Stimulated activated CD4-positive, alpha-beta T cell treated with anti-CD3 and anti-CD28 coated beads, Interleukin-1b, Interleukin-23, amount 100 ng/mL, for 48 hours (primary cell): Measurements from ENCODE around the gene OGG1.

Experiments used
- DNase-seq: peaks from one replicate; pipeline ENCODE4 v3.0.0-alpha.2; 2020

Gene OGG1

GRCh38 chr3:9749645-9750555, at the start of gene OGG1:
Gene OGG1 (plus strand): TSS chr3:9749952. CDS start chr3:9750287, 335 bp downstream.
- peak; percentile 96 for DNase-seq

- DNase-seq = no peak
These were observed 49.2 kb upstream of the OGG1 start for GRCh38 chr3:9700536-9700935.

- DNase-seq = no peak
These were observed 48.7 kb upstream of the OGG1 start for GRCh38 chr3:9701006-9701405.

GRCh38 chr3:9701711-9702110, 48.0 kb upstream of the OGG1 start:
- DNase-seq = no peak

- no peak for DNase-seq
These were observed 46.5 kb upstream of the OGG1 start for GRCh38 chr3:9703240-9703639.

GRCh38 chr3:9703736-9704346, 45.9 kb upstream of the OGG1 start, which contains the start of gene CPNE9:
Gene CPNE9 (plus strand): TSS chr3:9703833. CDS start chr3:9703997, 164 bp downstream.
- DNase-seq = no peak

GRCh38 chr3:9704347-9705322, 45.1 kb upstream of the OGG1 start:
- no peak for DNase-seq

- DNase-seq = no peak
These were observed 39.5 kb upstream of the OGG1 start for GRCh38 chr3:9710174-9710739.

GRCh38 chr3:9712415-9712814, 37.3 kb upstream of the OGG1 start:
- no peak for DNase-seq

GRCh38 chr3:9713142-9713541, 36.6 kb upstream of the OGG1 start:
- DNase-seq = no peak

- DNase-seq = no peak
These were observed 34.6 kb upstream of the OGG1 start for GRCh38 chr3:9715136-9715535.

GRCh38 chr3:9715764-9716437, 33.9 kb upstream of the OGG1 start:
- DNase-seq = peak; percentile 54

GRCh38 chr3:9716801-9717555, 32.8 kb upstream of the OGG1 start:
- no peak for DNase-seq

GRCh38 chr3:9717563-9717962, 32.2 kb upstream of the OGG1 start:
- no peak for DNase-seq

- DNase-seq = no peak
These were observed 31.6 kb upstream of the OGG1 start for GRCh38 chr3:9718118-9718517.

GRCh38 chr3:9721015-9721699, 28.6 kb upstream of the OGG1 start:
- no peak for DNase-seq

GRCh38 chr3:9721700-9722060, 28.1 kb upstream of the OGG1 start:
- DNase-seq = no peak

GRCh38 chr3:9725775-9726515, 23.8 kb upstream of the OGG1 start:
- DNase-seq = no peak

GRCh38 chr3:9727041-9727595, 22.6 kb upstream of the OGG1 start:
- DNase-seq = peak; percentile 71

- DNase-seq = no peak
These were observed 22.0 kb upstream of the OGG1 start for GRCh38 chr3:9727743-9728142.
